Endothelial cell of umbilical vein (primary cell): ENCODE data around the gene TMUB2. TPM values are rescaled to one million over a fixed set of nuclear protein-coding genes. Genes with fewer than 3 reads are reported as not detected.

ENCODE experiments used
- BruUV-seq: library from RNA; stranded (reverse); fragments of 400-500 nt; replicated peaks from 2 replicates; lab custom pipeline; 2021; lab: Mats Ljungman, UMichigan
- CTCF ChIA-PET: fragments of 300-600, 350-600 bp; sonication (Branson Sonifier 250); formaldehyde crosslinking; loops from one replicate; lab custom pipeline; 2021; ENCODE audit warnings: antibody characterized with exemption, inconsistent platforms; lab: Charles Lee
- POLR2A ChIA-PET: fragments of 300-600, 350-600 bp; sonication (Branson Sonifier 250); formaldehyde crosslinking; loops from one replicate; lab custom pipeline; 2021; ENCODE audit warnings: antibody characterized with exemption, inconsistent platforms; lab: Charles Lee
- DNase-seq: peaks from one replicate; pipeline ENCODE4 v3.0.0-alpha.2; 2011; ENCODE audit warnings: low read depth, low spot score
- FAIRE-seq: peaks from 2 replicates; lab custom pipeline; 2011; peaks lifted over from hg19 to GRCh38; lab: Jason Lieb, UNC
- H2AFZ ChIP-seq: 2 replicates; pipeline ENCODE4 v1.6.0; 2012; ENCODE audit warnings: low read depth, low read length, control low read depth, inconsistent platforms
- H3K27ac ChIP-seq: 2 replicates; pipeline ENCODE4 v1.5.1; 2011; ENCODE audit warnings: low read depth, mild to moderate bottlenecking, control low read depth, low read length, moderate library complexity; ENCODE audit not compliant: insufficient read depth
- H3K27me3 ChIP-seq, 2 experiments: 2 replicates each; pipeline versions ENCODE4 v1.6.0 to v1.6.1; 2011; ENCODE audit warnings: low read length in 2 of 2, mixed read lengths in 1 of 2; ENCODE audit not compliant: control insufficient read depth in 2 of 2, insufficient read depth in 2 of 2
- H3K36me3 ChIP-seq, 2 experiments: 2 replicates in 1 of 2; 3 replicates in 1 of 2; pipeline ENCODE4 v1.5.1; 2011; ENCODE audit warnings: low read length in 2 of 2, mild to moderate bottlenecking in 1 of 2, moderate library complexity in 1 of 2; ENCODE audit not compliant: control insufficient read depth in 2 of 2, insufficient read depth in 2 of 2; ENCODE audit errors: extremely low read depth in 1 of 2
- H3K4me1 ChIP-seq: 3 replicates; pipeline ENCODE4 v1.5.1; 2011; ENCODE audit warnings: mild to moderate bottlenecking, low read length; ENCODE audit not compliant: control insufficient read depth, insufficient read depth; ENCODE audit errors: extremely low read depth
- H3K4me2 ChIP-seq: 2 replicates; pipeline ENCODE4 v1.6.1; 2011; ENCODE audit warnings: low read length, control low read depth, mixed read lengths; ENCODE audit not compliant: insufficient read depth
- H3K4me3 ChIP-seq, 3 experiments: fragments of 200-600 bp in 1 of 3; sonication (generic), shearing (Covaris generic) in 1 of 3; replicated peaks in 1 of 3; 2 replicates each; pipeline ENCODE4 v1.5.1; 2011 to 2016; ENCODE audit warnings: control low read depth in 3 of 3, low read length in 3 of 3, mild to moderate bottlenecking in 2 of 3, inconsistent platforms in 1 of 3, low read depth in 1 of 3, moderate library complexity in 1 of 3; ENCODE audit not compliant: insufficient read depth in 1 of 3
- H3K79me2 ChIP-seq: 2 replicates; pipeline ENCODE4 v1.6.0; 2012; ENCODE audit warnings: low read length, inconsistent platforms; ENCODE audit not compliant: control insufficient read depth, insufficient read depth
- H3K9ac ChIP-seq: replicated peaks from 2 replicates; pipeline ENCODE3; 2011; ENCODE audit warnings: low read length, control low read depth; ENCODE audit not compliant: insufficient read depth; ENCODE audit errors: extremely low read depth
- H3K9me1 ChIP-seq: replicated peaks from 3 replicates; pipeline ENCODE4 v1.6.0; 2011; ENCODE audit warnings: mild to moderate bottlenecking, low read length; ENCODE audit not compliant: control insufficient read depth, insufficient read depth; ENCODE audit errors: extremely low read depth
- H3K9me3 ChIP-seq: replicated peaks from 2 replicates; pipeline ENCODE4 v1.5.1; 2012; ENCODE audit warnings: low read length, inconsistent platforms; ENCODE audit not compliant: control insufficient read depth, insufficient read depth
- H4K20me1 ChIP-seq: replicated peaks from 2 replicates; pipeline ENCODE3; 2011; ENCODE audit warnings: mild to moderate bottlenecking, low read length; ENCODE audit not compliant: control insufficient read depth, insufficient read depth; ENCODE audit errors: extremely low read depth
- EZH2 ChIP-seq: IDR thresholded peaks from 2 replicates; pipeline ENCODE4 v1.6.1; 2012; ENCODE audit warnings: borderline replicate concordance, low read depth, mild to moderate bottlenecking, moderate library complexity, low read length, inconsistent platforms; ENCODE audit not compliant: severe bottlenecking
- FOS ChIP-seq: IDR thresholded peaks from 2 replicates; pipeline ENCODE4 v1.6.1; 2011; ENCODE audit warnings: mild to moderate bottlenecking, low read length, moderate library complexity, borderline replicate concordance; ENCODE audit not compliant: insufficient read depth
- GATA2 ChIP-seq: IDR thresholded peaks from 2 replicates; pipeline ENCODE4 v1.7.0; 2011; ENCODE audit warnings: low read depth, mild to moderate bottlenecking, moderate library complexity, mixed read lengths, low read length; ENCODE audit not compliant: insufficient read length, insufficient read depth
- JUN ChIP-seq: IDR thresholded peaks from 2 replicates; pipeline ENCODE4 v1.6.1; 2011; ENCODE audit warnings: borderline replicate concordance, low read depth; ENCODE audit not compliant: insufficient read length, insufficient read depth
- MYC ChIP-seq: IDR thresholded peaks from one replicate; pipeline ENCODE4 v1.6.1; 2011; ENCODE audit warnings: mild to moderate bottlenecking, low read depth, low read length
- POLR2A ChIP-seq: IDR thresholded peaks from 2 replicates; pipeline ENCODE4 v1.6.1; 2012; ENCODE audit warnings: low read depth, mild to moderate bottlenecking, control low read depth, low read length
- POLR2AphosphoS5 ChIP-seq: IDR thresholded peaks from 2 replicates; pipeline ENCODE4 v1.6.1; 2012; ENCODE audit warnings: low read depth, mild to moderate bottlenecking, control low read depth, low read length, moderate library complexity; ENCODE audit not compliant: insufficient read depth
- dilution Hi-C: fragments of 300-500 bp; cut with MboI; formaldehyde crosslinking; loops from one replicate; pipeline ENCODE4 v1.15.0; 2019; ENCODE audit warnings: low sequenced_read_pairs; ENCODE audit not compliant: extremely low pct_ligation_motif_present
- intact Hi-C: fragments of 100-400 bp; cut with micrococcal nuclease; formaldehyde crosslinking; loops from one replicate; pipeline ENCODE4 v1.10.0; 2022
- polyA plus RNA-seq, 4 experiments: library from polyadenylated mRNA; depleted of rRNA in 3 of 4; stranded (reverse) in 3 of 4; unstranded in 1 of 4; fragments of >200 nt; gene quantifications; 2 replicates each; pipeline versions ENCODE4 v1.2.1 to v1.2.3, GENCODE V29; 2011 to 2012; ENCODE audit warnings: missing spikeins in 1 of 4
- total RNA-seq: library from RNA; stranded (reverse); gene quantifications from 2 replicates; pipeline ENCODE4 v1.2.3, GENCODE V29; 2021
- TF ChIP-seq, protein P1 (sequence below): IDR thresholded peaks from 2 replicates; pipeline ENCODE4 v1.6.1; 2011; ENCODE audit not compliant: insufficient read depth, insufficient read length
- TF ChIP-seq, protein P2 (sequence below), 2 donors: IDR thresholded peaks; 1 replicate in 1 of 2; 2 replicates in 1 of 2; pipeline ENCODE4 v1.5.1; 2011; ENCODE audit warnings: low read length in 2 of 2, mild to moderate bottlenecking in 2 of 2, moderate library complexity in 2 of 2, control low read depth in 1 of 2, inconsistent platforms in 1 of 2, low read depth in 1 of 2; ENCODE audit not compliant: insufficient read depth in 1 of 2; ENCODE audit errors: extremely low read depth in 1 of 2

Gene TMUB2
- total and polyA plus RNA-seq, 2 donors (not counting 3 experiments of a cell fraction or from before 2014, with no cell fraction given), result 43.6 to 72.5 TPM

DNA sequence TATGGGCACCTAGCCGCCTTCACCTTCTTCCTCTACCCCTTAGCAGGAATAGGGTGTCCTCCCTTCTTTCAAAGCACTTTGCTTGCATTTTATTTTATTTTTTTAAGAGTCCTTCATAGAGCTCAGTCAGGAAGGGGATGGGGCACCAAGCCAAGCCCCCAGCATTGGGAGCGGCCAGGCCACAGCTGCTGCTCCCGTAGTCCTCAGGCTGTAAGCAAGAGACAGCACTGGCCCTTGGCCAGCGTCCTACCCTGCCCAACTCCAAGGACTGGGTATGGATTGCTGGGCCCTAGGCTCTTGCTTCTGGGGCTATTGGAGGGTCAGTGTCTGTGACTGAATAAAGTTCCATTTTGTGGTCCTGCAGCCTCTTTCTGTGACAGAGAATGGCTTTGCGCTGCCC, 4.6 kb downstream of the TMUB2 start:
- intact Hi-C loops, result no loop called here
- Histone ChIP-seq H3K4me1 (peaks cover 7% of the 10 kb centered on the region), H3K27me3 (no peaks in the 10 kb centered on the region), H2AFZ (no peak overlapping the region), H4K20me1 (no peaks in the 10 kb centered on the region), H3K79me2 (peaks cover 12% of the 10 kb centered on the region), H3K4me3 (no peak overlapping the region), H3K4me2 (no peak overlapping the region), H3K9me3 (no peaks in the 10 kb centered on the region), H3K9ac (no peak overlapping the region), H3K9me1 (no peaks in the 10 kb centered on the region), H3K36me3 (peaks cover 11 to 40% of the 10 kb centered on the region in 2 experiments), H3K27ac (no peak overlapping the region)
- dilution Hi-C loops, result no loop called here
- FAIRE-seq (no peak), DNase-seq (no peak)
- TF ChIP-seq POLR2AphosphoS5, result no peak
- no peak for TF ChIP-seq MYC
- TF ChIP-seq, protein P1, sequence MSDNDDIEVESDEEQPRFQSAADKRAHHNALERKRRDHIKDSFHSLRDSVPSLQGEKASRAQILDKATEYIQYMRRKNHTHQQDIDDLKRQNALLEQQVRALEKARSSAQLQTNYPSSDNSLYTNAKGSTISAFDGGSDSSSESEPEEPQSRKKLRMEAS, result no peak
- TF ChIP-seq, protein P2, sequence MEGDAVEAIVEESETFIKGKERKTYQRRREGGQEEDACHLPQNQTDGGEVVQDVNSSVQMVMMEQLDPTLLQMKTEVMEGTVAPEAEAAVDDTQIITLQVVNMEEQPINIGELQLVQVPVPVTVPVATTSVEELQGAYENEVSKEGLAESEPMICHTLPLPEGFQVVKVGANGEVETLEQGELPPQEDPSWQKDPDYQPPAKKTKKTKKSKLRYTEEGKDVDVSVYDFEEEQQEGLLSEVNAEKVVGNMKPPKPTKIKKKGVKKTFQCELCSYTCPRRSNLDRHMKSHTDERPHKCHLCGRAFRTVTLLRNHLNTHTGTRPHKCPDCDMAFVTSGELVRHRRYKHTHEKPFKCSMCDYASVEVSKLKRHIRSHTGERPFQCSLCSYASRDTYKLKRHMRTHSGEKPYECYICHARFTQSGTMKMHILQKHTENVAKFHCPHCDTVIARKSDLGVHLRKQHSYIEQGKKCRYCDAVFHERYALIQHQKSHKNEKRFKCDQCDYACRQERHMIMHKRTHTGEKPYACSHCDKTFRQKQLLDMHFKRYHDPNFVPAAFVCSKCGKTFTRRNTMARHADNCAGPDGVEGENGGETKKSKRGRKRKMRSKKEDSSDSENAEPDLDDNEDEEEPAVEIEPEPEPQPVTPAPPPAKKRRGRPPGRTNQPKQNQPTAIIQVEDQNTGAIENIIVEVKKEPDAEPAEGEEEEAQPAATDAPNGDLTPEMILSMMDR (IDR thresholded peaks at IDR 0.05; ENCODE audit: extremely low read depth in 1 of 2, insufficient read depth in 1 of 2, low read depth in 1 of 2, low read length in 2 of 2), result no peak
- TF ChIP-seq JUN, result no peak
- no peak for TF ChIP-seq POLR2A
- TF ChIP-seq GATA2, result no peak
- no peak for TF ChIP-seq FOS
- no peak for TF ChIP-seq EZH2
- ChIA-PET POLR2A (no interaction called here), CTCF (no interaction called here)
- no TSS peak for BruUV-seq
